Adrenal gland (tissue), 12 donors: ENCODE results near the gene IL1RL2. TPM values are rescaled to one million over a fixed set of nuclear protein-coding genes. Genes with fewer than 3 reads are reported as not detected.

Experiments used
- DNase-seq, 7 donors: peaks; one replicate each; pipeline ENCODE4 v3.0.0-alpha.2; 2019 to 2020
- H3K27ac ChIP-seq, 5 donors: fragments of 200-600 bp; sonication (generic) in 4 of 5; 1 replicate in 3 of 5; 2 replicates in 2 of 5; pipeline versions ENCODE4 v1.5.1 to v1.8.0; 2016 to 2020; ENCODE audit warnings: mild to moderate bottlenecking in 1 of 5
- H3K27me3 ChIP-seq: fragments of 200-600 bp; 2 replicates; pipeline ENCODE4 v1.8.0; 2021
- H3K36me3 ChIP-seq, 2 donors: fragments of 200-600 bp; replicated peaks in 1 of 2; 1 replicate in 1 of 2; 2 replicates in 1 of 2; pipeline versions ENCODE4 v1.5.1 to v1.8.0; 2018 to 2022
- H3K4me1 ChIP-seq, 2 donors: fragments of 200-600 bp; replicated peaks in 1 of 2; 1 replicate in 1 of 2; 2 replicates in 1 of 2; pipeline versions ENCODE4 v1.5.1 to v1.8.0; 2018 to 2021
- H3K4me3 ChIP-seq, 4 donors: fragments of 200-600 bp; sonication (generic) in 3 of 4; one replicate each; pipeline ENCODE4 v1.5.1; 2016 to 2018
- H3K9me3 ChIP-seq, 3 donors: fragments of 200-600 bp; sonication (generic) in 1 of 3; replicated peaks in 1 of 3; 1 replicate in 2 of 3; 2 replicates in 1 of 3; pipeline versions ENCODE4 v1.5.1 to v1.8.0; 2016 to 2021
- POLR2A ChIP-seq, 2 donors: fragments of 450-650 bp; IDR thresholded peaks; one replicate each; pipeline ENCODE4 v1.6.1; 2017; ENCODE audit warnings: antibody characterized with exemption in 2 of 2, mild to moderate bottlenecking in 2 of 2, moderate library complexity in 1 of 2
- WGBS, 4 donors: extraction: QIAGEN DNeasy Blood & Tissue Kit in 2 of 4; methylation state at CpG; one replicate each; pipeline versions ENCODE4 v1.1.5 to v1.1.7; 2013 to 2017; 5-methylcytosine and 5-hydroxymethylcytosine counted together
- intact Hi-C, 2 donors: fragments of 100-400 bp; cut with DNase I; formaldehyde crosslinking; loops; one replicate each; pipeline versions ENCODE4 v1.14.1 to v1.15.0; 2022 to 2023
- polyA plus RNA-seq, 3 donors: library from polyadenylated mRNA; stranded (reverse); fragments of 200-250 nt in 2 of 3; fragments of 350-450 nt in 1 of 3; fragmentation: Illumina TruSeq in 1 of 3; extraction: RNeasy Lipid Tissue Mini Kit (QIAGEN cat#74804) in 1 of 3; gene quantifications; one replicate each; pipeline ENCODE4 v1.2.3, GENCODE V29; 2013 to 2014
- total RNA-seq, 9 donors: library from RNA; depleted of rRNA in 4 of 9; stranded (reverse); fragments of >200 nt in 4 of 9; fragments of 120-200 nt in 1 of 9; fragmentation: NEBNext Ultra II Directional in 1 of 9; extraction: Animal tissue kit (Norgen Biotek cat#: 25700) in 1 of 9; gene quantifications; one replicate each; pipeline versions ENCODE4 v1.1.0 to v1.2.4, GENCODE V29; 2013 to 2023
- TF ChIP-seq, protein P1 (sequence below), 6 experiments: fragments of 450-650 bp in 4 of 6; fragments of 200-600 bp in 2 of 6; sonication (generic) in 1 of 6; IDR thresholded peaks; 1 replicate in 5 of 6; 2 replicates in 1 of 6; pipeline versions ENCODE4 v1.5.1 to v1.8.0; 2016 to 2021; ENCODE audit warnings: antibody characterized with exemption in 6 of 6, mild to moderate bottlenecking in 2 of 6, moderate library complexity in 1 of 6
- donor health status: healthy with polysubstance abuse.
- donor health status: Bipolar disorder and iron deficiency.
- donor health status: DM: yes; HTN: yes; CAD: no.
- donor health status: DM: no; HTN: no; CAD: no.
- donor health status: DM: no; HTN: no; CAD: no.
- donor health status: DM: yes; HTN: yes; CAD: no.

The IL1RL2 gene
- total and polyA plus RNA-seq, 12 donors = 0.22 to 4.6 (median 1.7) TPM

DNA sequence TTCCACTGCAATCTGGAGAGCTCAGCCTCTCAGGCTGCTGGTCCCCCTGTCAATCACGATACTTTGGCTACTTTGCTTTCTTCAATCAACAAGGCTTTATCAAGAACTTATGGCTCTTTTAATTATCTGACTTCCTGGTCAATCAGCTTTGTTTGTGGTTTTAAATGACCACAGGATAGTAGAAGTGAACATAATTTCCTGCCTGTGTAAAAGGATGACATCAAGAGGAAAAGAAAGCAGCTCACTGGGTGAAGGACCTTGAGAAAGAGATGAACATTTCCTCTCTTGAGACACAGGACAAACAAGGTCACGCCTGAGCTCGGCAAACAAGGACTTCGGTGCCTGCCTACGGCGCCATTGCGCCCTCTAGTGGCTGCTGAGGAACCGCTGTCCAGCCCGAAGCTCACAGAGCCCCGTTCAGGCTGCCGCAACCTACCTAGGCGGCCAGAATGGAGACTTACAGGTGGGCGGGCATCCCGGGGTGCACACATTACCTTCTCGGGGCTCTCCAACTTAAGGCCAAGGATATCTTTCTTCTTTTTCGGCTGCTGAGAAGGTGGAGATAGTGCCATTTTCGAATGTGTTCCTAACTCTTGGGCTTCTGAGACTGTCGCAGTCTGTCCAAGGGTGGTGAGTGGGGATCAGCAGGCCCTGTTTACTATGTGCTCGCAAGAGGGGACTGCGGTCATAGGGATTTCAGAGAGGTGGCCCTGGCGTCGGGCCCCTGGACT, 54.0 kb downstream of the IL1RL2 start:
- H3K4me3 ChIP-seq = peak overlapping the region in 1 of 4 donors; percentile 36

GRCh38 chr2:102241616-102242305, 54.9 kb downstream of the IL1RL2 start:
- TF ChIP-seq POLR2A (IDR thresholded peaks at IDR 0.05) = no peak
- TF ChIP-seq, protein P1, sequence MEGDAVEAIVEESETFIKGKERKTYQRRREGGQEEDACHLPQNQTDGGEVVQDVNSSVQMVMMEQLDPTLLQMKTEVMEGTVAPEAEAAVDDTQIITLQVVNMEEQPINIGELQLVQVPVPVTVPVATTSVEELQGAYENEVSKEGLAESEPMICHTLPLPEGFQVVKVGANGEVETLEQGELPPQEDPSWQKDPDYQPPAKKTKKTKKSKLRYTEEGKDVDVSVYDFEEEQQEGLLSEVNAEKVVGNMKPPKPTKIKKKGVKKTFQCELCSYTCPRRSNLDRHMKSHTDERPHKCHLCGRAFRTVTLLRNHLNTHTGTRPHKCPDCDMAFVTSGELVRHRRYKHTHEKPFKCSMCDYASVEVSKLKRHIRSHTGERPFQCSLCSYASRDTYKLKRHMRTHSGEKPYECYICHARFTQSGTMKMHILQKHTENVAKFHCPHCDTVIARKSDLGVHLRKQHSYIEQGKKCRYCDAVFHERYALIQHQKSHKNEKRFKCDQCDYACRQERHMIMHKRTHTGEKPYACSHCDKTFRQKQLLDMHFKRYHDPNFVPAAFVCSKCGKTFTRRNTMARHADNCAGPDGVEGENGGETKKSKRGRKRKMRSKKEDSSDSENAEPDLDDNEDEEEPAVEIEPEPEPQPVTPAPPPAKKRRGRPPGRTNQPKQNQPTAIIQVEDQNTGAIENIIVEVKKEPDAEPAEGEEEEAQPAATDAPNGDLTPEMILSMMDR (IDR thresholded peaks at IDR 0.05) = no peak
- no peak for DNase-seq
- 76 to 82% (median 78%) methylated on average over 6 of the region's 6 CpGs for WGBS, 4 donors
- Histone ChIP-seq H3K4me3 (no peak overlapping the region), H3K27me3 (no peaks in the 10 kb centered on the region), H3K9me3 (no peaks in the 10 kb centered on the region), H3K4me1 (peaks cover 0 to 6% of the 10 kb centered on the region in 2 donors), H3K27ac (peak overlapping the region in 1 of 5 donors; percentile 93), H3K36me3 (no peaks in the 10 kb centered on the region)
- intact Hi-C loops = loop anchor here (5.0 to 10.0 kb wide), 3 partner anchors 203 to 357 kb away; no protein-coding TSS in a partner anchor

More for the DNA sequence above, 54.0 kb downstream of the IL1RL2 start:
- H3K36me3 ChIP-seq = no peaks in the 10 kb centered on the region
- intact Hi-C loops = loop anchor here (5.0 to 10.0 kb wide), 3 partner anchors 204 to 356 kb away; no protein-coding TSS in a partner anchor
- H3K27ac ChIP-seq = peak overlapping the region; percentile 83 to 93 (median 86)
- DNase-seq = peak; percentile 92 to 97 (median 95)
- H3K9me3 ChIP-seq = no peaks in the 10 kb centered on the region
- peaks cover 0 to 6% of the 10 kb centered on the region in 2 donors for H3K4me1 ChIP-seq
- no peaks in the 10 kb centered on the region for H3K27me3 ChIP-seq
- TF ChIP-seq POLR2A (IDR thresholded peaks at IDR 0.05) = peak in 1 of 2 donors; percentile 53
- TF ChIP-seq, protein P1 (IDR thresholded peaks at IDR 0.05) = peak; percentile 96 to 99 (median 98)
- WGBS, 4 donors = 11 to 16% (median 13%) methylated on average over 20 to 22 of the region's 22 CpGs

DNA sequence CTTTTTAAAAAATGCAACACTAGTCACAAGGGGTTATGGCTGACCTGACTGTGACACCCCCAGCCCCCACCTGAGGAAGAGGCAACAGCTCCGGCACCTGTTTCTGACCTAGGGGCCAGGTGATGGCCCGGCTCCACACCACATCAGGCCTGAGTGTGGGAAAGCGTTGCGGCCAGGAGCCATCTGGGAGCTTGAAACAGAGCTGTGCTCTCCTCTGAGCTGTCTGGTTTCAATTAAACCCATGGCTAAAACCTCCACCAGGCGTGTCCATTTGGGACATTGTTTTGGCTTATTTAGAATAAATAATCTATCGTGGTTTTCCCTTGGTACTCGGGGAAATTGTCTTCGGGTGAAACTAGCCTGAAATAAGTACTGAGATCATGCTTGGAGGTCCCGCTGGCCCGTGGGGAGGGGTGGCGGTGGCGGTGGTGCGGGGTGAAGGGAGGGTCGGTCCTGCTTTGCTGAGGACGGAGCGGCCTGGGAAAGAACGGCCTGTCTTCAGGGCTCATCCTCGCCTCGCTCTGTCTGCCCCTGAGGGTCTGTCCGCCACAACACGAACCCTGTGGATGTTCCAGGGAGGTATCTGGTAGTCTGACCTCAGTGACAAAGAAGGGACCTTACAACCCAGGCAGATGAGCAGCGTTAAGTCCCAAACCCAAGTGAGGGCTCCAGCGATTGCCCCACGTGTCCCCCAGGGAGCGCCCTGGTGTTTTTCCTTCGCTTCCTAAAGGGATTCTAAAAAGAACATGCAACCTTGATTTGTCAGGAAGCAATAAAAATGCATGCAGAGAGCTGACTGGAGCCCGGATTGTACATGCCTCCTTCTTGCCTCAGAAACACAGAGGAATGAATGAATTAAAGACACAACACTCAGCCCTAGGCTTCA, 58.7 kb downstream of the IL1RL2 start:
- intact Hi-C loops = loop anchor here (10.0 kb wide), 2 partner anchors 199 to 361 kb away; no protein-coding TSS in a partner anchor
- WGBS, 4 donors = 80 to 88% (median 82%) methylated on average over 23 to 27 of the region's 27 CpGs
- DNase-seq = peak in 1 of 7 donors; percentile 46
- no peak overlapping the region for H3K27ac ChIP-seq
- no peaks in the 10 kb centered on the region for H3K27me3 ChIP-seq
- H3K36me3 ChIP-seq = no peaks in the 10 kb centered on the region
- TF ChIP-seq, protein P1 (IDR thresholded peaks at IDR 0.05) = no peak
- no peak for TF ChIP-seq POLR2A (IDR thresholded peaks at IDR 0.05)
- H3K4me1 ChIP-seq = peaks cover 0 to 2% of the 10 kb centered on the region in 2 donors
- H3K9me3 ChIP-seq = no peaks in the 10 kb centered on the region
- H3K4me3 ChIP-seq = no peak overlapping the region
